A549 (cell line): ENCODE results near the gene HOXA7. TPM values are rescaled to one million over a fixed set of nuclear protein-coding genes. Genes with fewer than 3 reads are reported as not detected.

Experiments
- ATAC-seq, 2 experiments: fragments of 200-7000 bp in 1 of 2; fragments of >200 bp in 1 of 2; cut with Nextera tagmentation in 1 of 2; cut with Tn5 transposase in 1 of 2; 3 replicates each; pipeline versions ENCODE4 v1.8.0 to v1.9.1; 2018 to 2020; ENCODE audit warnings: mild to moderate bottlenecking in 1 of 2, moderate library complexity in 1 of 2
- CTCF ChIA-PET: fragments of 300-600 bp; sonication (Branson Sonifier 250); formaldehyde crosslinking; extraction: SDS; loops from one replicate; lab custom pipeline; 2021; ENCODE audit warnings: antibody characterized with exemption, inconsistent platforms; lab: Yijun Ruan, JAX
- POLR2A ChIA-PET: fragments of 350-600 bp; formaldehyde crosslinking; extraction: SDS; loops from one replicate; lab custom pipeline; 2021; ENCODE audit warnings: antibody characterized with exemption, inconsistent platforms; lab: Yijun Ruan, JAX
- DNase-seq, 2 experiments: peaks; one replicate each; pipeline versions ENCODE4 v3.0.0 to v3.0.0-alpha.2; 2011 to 2016; ENCODE audit warnings: low read depth in 1 of 2, low spot score in 1 of 2
- FAIRE-seq: peaks from 2 replicates; lab custom pipeline; 2011; peaks lifted over from hg19 to GRCh38; lab: Jason Lieb, UNC
- H3K27ac ChIP-seq, 2 experiments: fragments of >200 bp; sonication (Bioruptor Twin); formaldehyde crosslinking; 3 replicates each; pipeline ENCODE4 v1.5.1; 2016 to 2017
- H3K4me1 ChIP-seq: fragments of >200 bp; sonication (Bioruptor Twin); formaldehyde crosslinking; 3 replicates; pipeline ENCODE4 v1.6.1; 2016
- H3K4me2 ChIP-seq: fragments of >200 bp; sonication (Bioruptor Twin); formaldehyde crosslinking; 3 replicates; pipeline ENCODE4 v1.6.1; 2016
- H3K4me3 ChIP-seq: fragments of >200 bp; sonication (Bioruptor Twin); formaldehyde crosslinking; 3 replicates; pipeline ENCODE4 v1.5.1; 2016
- H3K9me3 ChIP-seq: fragments of >200 bp; sonication (Bioruptor Twin); formaldehyde crosslinking; 3 replicates; pipeline ENCODE4 v1.6.1; 2016
- CHD2 ChIP-seq: fragments of 150-350 bp; IDR thresholded peaks from 2 replicates; pipeline ENCODE4 v1.6.1; 2014; ENCODE audit warnings: low read length; ENCODE audit not compliant: partially characterized antibody
- CHD4 ChIP-seq: fragments of 200-600 bp; sonication (generic); IDR thresholded peaks from 2 replicates; pipeline ENCODE4 v1.6.1; 2016; ENCODE audit warnings: antibody characterized with exemption, mild to moderate bottlenecking, borderline replicate concordance
- CTCF ChIP-seq: fragments of >200 bp; sonication (Bioruptor Twin); formaldehyde crosslinking; IDR thresholded peaks from 3 replicates; pipeline ENCODE4 v1.5.1; 2016
- EHF ChIP-seq: fragments of 250-450 bp; sonication (Bioruptor Pico); IDR thresholded peaks from 2 replicates; pipeline ENCODE4 v1.5.0; 2020; ENCODE audit warnings: mild to moderate bottlenecking
- ELK1 ChIP-seq: fragments of 150-350 bp; IDR thresholded peaks from 2 replicates; pipeline ENCODE4 v1.6.1; 2014; ENCODE audit warnings: low read depth, mild to moderate bottlenecking, low read length
- EP300 ChIP-seq, 2 experiments: fragments of >200 bp; sonication (Bioruptor Twin); formaldehyde crosslinking; IDR thresholded peaks; 2 replicates in 1 of 2; 3 replicates in 1 of 2; pipeline ENCODE4 v1.6.1; 2016 to 2017
- FOSB ChIP-seq: fragments of 250-450 bp; sonication (Bioruptor Pico); IDR thresholded peaks from 2 replicates; pipeline ENCODE4 v1.5.0; 2020; ENCODE audit warnings: mild to moderate bottlenecking, moderate library complexity
- HOXB13 ChIP-seq: fragments of 250-450 bp; sonication (Bioruptor Pico); IDR thresholded peaks from 2 replicates; pipeline ENCODE4 v1.5.0; 2020; ENCODE audit warnings: low read depth, mild to moderate bottlenecking, moderate library complexity
- RAD21 ChIP-seq, 2 experiments: fragments of >200 bp in 1 of 2; sonication (Bioruptor Twin) in 1 of 2; formaldehyde crosslinking in 1 of 2; IDR thresholded peaks in 1 of 2; conservative IDR thresholded peaks in 1 of 2; 2 replicates in 1 of 2; 3 replicates in 1 of 2; pipeline ENCODE4 v1.6.1; 2012 to 2018; ENCODE audit warnings: inconsistent platforms in 1 of 2
- RCOR1 ChIP-seq: fragments of 150-350 bp; IDR thresholded peaks from 2 replicates; pipeline ENCODE4 v1.6.1; 2014; ENCODE audit warnings: antibody characterized with exemption, low read length, low read depth
- TFCP2L1 ChIP-seq: fragments of 250-450 bp; sonication (Bioruptor Pico); IDR thresholded peaks from 2 replicates; pipeline ENCODE4 v1.5.0; 2021; ENCODE audit warnings: mild to moderate bottlenecking
- TP53 ChIP-seq: fragments of 250-450 bp; sonication (Bioruptor Pico); IDR thresholded peaks from 2 replicates; pipeline ENCODE4 v1.5.0; 2021; ENCODE audit warnings: mild to moderate bottlenecking, moderate library complexity
- ZSCAN20 ChIP-seq: fragments of 250-450 bp; sonication (Bioruptor Pico); IDR thresholded peaks from 2 replicates; pipeline ENCODE4 v1.8.0; 2022; ENCODE audit warnings: mild to moderate bottlenecking, moderate library complexity
- WGBS: methylation state at CpG from one replicate; pipeline ENCODE4 v1.1.6; 2017; ENCODE audit errors: missing lambda C conversion rate; 5-methylcytosine and 5-hydroxymethylcytosine counted together
- polyA plus RNA-seq, 4 experiments: library from polyadenylated mRNA; depleted of rRNA in 3 of 4; stranded (reverse); fragments of >200 nt; fragmentation: RNase III in 1 of 4; extraction: RNeasy Plus Mini Kit Qiagen cat#74134 plus additional on column Dnase treatment in 1 of 4; gene quantifications; 2 replicates in 3 of 4; 3 replicates in 1 of 4; pipeline ENCODE4 v1.2.3, GENCODE V29; 2011 to 2017
- TF ChIP-seq, protein P1 (sequence below): IDR thresholded peaks from 2 replicates; pipeline ENCODE4 v1.6.1; 2012
- TF ChIP-seq, protein P2 (sequence below): IDR thresholded peaks from 2 replicates; pipeline ENCODE4 v1.6.1; 2012

Gene HOXA7
- polyA plus RNA-seq, 2 of the 4 experiments (the other 2 are of a cell fraction): 4.1 to 4.8 TPM

DNA sequence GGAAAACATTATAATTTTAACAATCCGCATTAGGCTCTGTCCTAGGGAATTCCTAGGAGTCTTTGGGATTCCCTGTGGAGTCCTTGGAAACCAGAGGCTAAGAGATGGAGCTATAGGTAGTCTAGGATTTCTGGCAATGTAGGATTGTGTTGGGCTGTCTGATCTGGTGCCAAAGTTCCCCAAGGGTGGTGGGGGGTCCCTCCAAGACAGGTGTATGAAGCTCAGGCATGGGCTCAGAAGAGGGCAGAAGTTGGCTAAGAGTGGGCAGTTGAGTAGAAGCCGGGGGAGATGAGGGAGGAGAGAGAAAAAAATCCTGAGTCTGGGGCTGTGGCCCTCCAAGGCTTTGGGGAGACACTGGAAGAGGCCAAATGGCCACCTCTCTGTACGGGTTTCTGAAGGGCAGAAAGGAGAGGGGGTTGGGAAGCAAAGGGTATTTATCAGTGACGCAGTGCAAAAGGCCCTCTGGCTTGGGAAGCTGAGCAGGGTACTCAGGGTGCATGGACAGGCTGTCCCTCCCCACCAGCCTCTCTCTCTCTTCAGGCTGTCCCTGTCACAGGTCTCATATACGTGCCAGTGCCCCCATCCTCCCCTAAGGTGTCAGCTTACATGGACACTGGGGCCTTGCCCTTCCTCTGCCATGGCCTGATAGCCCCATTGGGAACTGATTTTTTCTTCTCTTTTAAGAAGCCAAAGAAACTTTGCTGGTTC, 9.8 kb downstream of the HOXA7 start:
- CTCF ChIA-PET: interaction anchor here (0.8 to 11.1 kb wide), 4 partner anchors 17 to 778 kb away, joined by 3 to 160 read pairs (median 34); partner anchors contain the start of gene HOXA9
- no peaks in the 10 kb centered on the region for H3K9me3 ChIP-seq
- POLR2A ChIA-PET: no interaction called here
- no peak overlapping the region for H3K4me2 ChIP-seq
- ATAC-seq: no peak
- no peak for DNase-seq
- no peak overlapping the region for H3K4me3 ChIP-seq
- WGBS: 82% methylated on average over 5 of the region's 5 CpGs
- TF ChIP-seq HOXB13 (CRISPR knock-in tag) (no peak), EHF (CRISPR knock-in tag) (no peak), FOSB (CRISPR knock-in tag) (no peak), CHD4 (no peak)
- peaks cover 18% of the 10 kb centered on the region for H3K4me1 ChIP-seq
- no peak for FAIRE-seq
- H3K27ac ChIP-seq: no peak overlapping the region

DNA sequence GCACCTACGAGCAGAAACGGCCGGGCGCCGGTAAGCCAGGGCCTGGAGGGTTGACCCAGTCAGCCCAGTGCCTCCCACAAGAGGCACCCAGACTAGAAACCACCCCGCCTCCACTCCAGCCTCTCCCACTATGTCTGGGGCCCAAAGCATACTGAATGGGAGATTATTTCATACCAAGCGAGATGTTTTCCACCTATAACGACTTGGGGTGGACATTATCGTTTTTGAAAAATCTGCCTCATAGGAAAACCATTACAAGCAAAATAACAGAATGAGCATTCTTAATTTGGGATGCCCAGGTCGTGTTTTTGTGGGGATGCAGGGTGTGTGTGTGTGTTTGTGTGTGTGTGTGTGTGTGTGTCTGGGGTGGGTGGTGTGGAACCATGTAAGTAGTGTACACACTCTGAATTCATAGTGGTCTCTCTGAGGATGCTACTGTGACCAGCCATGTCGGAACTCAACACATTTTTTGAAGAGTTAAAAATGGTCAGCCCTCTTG, 10.5 kb downstream of the HOXA7 start:
- FAIRE-seq (no peak), DNase-seq (no peak), ATAC-seq (no peak)
- POLR2A ChIA-PET: no interaction called here
- Histone ChIP-seq H3K4me1 (peaks cover 17% of the 10 kb centered on the region), H3K4me3 (no peak overlapping the region), H3K27ac (no peak overlapping the region), H3K9me3 (no peaks in the 10 kb centered on the region), H3K4me2 (no peak overlapping the region)
- CTCF ChIA-PET: interaction anchor here (1.2 to 11.1 kb wide), 4 partner anchors 15 to 464 kb away, joined by 3 to 160 read pairs (median 68); partner anchors contain the start of genes HOXA4 and HOXA9
- WGBS: 88% methylated on average over 11 of the region's 11 CpGs
- TF ChIP-seq FOSB (CRISPR knock-in tag): no peak
- TF ChIP-seq ELK1: no peak
- no peak for TF ChIP-seq TFCP2L1 (CRISPR knock-in tag)
- no peak for TF ChIP-seq CHD4
- TF ChIP-seq RCOR1: no peak
- TF ChIP-seq ZSCAN20: no peak
- TF ChIP-seq TP53 (CRISPR knock-in tag): no peak
- TF ChIP-seq, protein P1, sequence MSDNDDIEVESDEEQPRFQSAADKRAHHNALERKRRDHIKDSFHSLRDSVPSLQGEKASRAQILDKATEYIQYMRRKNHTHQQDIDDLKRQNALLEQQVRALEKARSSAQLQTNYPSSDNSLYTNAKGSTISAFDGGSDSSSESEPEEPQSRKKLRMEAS: no peak

DNA sequence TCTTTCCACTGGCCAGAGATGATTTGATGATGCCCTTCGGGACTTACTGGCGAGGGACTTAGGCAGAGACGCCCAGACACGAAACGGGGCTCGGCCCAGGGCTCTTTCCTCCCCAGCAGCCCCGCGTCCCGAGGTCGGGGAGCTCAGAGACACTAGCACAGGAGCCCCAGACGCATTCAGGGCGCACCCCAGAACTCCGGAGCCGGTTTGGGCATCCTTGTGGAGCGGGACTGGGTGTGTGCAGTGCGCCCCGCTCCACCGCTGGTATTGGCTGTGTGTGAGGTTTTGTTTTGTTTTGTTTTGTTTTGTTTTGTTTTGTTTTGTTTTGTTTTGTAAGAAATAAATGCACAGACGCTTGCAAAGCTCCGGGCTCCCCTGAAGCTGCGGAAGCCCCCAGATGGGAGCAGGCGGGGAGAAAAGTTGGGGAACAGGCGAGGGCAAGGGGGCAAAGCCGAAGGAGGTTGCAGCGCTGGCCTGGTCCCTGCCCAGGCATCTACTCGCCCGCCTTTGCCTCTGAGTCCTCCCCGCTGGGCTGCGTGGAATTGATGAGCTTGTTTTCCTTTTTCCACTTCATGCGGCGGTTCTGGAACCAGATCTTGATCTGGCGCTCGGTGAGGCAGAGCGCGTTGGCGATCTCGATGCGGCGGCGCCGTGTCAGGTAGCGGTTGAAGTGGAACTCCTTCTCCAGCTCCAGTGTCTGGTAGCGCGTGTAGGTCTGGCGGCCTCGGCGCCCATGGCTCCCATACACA, 11.1 kb downstream of the HOXA7 start:
- no peak overlapping the region for H3K4me2 ChIP-seq
- H3K4me1 ChIP-seq: peaks cover 17% of the 10 kb centered on the region
- H3K27ac ChIP-seq: no peak overlapping the region
- POLR2A ChIA-PET: no interaction called here
- 93% methylated on average over 47 of the region's 47 CpGs for WGBS
- ATAC-seq (no peak), DNase-seq (no peak)
- no peaks in the 10 kb centered on the region for H3K9me3 ChIP-seq
- TF ChIP-seq RAD21 (conservative IDR thresholded peaks at IDR 0.05 in 1 of 2, IDR thresholded peaks at IDR 0.05 in 1 of 2): no peak
- TF ChIP-seq EP300 (IDR thresholded peaks at IDR 0.05): no peak
- TF ChIP-seq CHD2: no peak
- TF ChIP-seq CHD4: no peak
- no peak for TF ChIP-seq CTCF
- TF ChIP-seq TFCP2L1 (CRISPR knock-in tag): no peak
- TF ChIP-seq, protein P2, sequence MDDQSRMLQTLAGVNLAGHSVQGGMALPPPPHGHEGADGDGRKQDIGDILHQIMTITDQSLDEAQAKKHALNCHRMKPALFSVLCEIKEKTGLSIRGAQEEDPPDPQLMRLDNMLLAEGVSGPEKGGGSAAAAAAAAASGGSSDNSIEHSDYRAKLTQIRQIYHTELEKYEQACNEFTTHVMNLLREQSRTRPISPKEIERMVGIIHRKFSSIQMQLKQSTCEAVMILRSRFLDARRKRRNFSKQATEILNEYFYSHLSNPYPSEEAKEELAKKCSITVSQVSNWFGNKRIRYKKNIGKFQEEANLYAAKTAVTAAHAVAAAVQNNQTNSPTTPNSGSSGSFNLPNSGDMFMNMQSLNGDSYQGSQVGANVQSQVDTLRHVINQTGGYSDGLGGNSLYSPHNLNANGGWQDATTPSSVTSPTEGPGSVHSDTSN: no peak
- TF ChIP-seq, all 56 proteins: peak for 0
- no peak overlapping the region for H3K4me3 ChIP-seq
- FAIRE-seq: no peak
- CTCF ChIA-PET: interaction anchor here (0.6 to 11.1 kb wide), 14 partner anchors 9 to 770 kb away, joined by 3 to 160 read pairs (median 5); partner anchors contain the start of genes HOXA4 and HOXA9
